Adrenal gland (tissue), 12 donors: ENCODE measurements around the gene AGPAT3. TPM values are rescaled to one million over a fixed set of nuclear protein-coding genes. Genes with fewer than 3 reads are reported as not detected.

ENCODE experiments used
- DNase-seq, 7 donors: peaks; one replicate each; pipeline ENCODE4 v3.0.0-alpha.2; 2019 to 2020
- H3K27ac ChIP-seq, 5 donors: fragments of 200-600 bp; sonication (generic) in 4 of 5; 1 replicate in 3 of 5; 2 replicates in 2 of 5; pipeline versions ENCODE4 v1.5.1 to v1.8.0; 2016 to 2020; ENCODE audit warnings: mild to moderate bottlenecking in 1 of 5
- H3K27me3 ChIP-seq: fragments of 200-600 bp; 2 replicates; pipeline ENCODE4 v1.8.0; 2021
- H3K36me3 ChIP-seq, 2 donors: fragments of 200-600 bp; replicated peaks in 1 of 2; 1 replicate in 1 of 2; 2 replicates in 1 of 2; pipeline versions ENCODE4 v1.5.1 to v1.8.0; 2018 to 2022
- H3K4me1 ChIP-seq, 2 donors: fragments of 200-600 bp; replicated peaks in 1 of 2; 1 replicate in 1 of 2; 2 replicates in 1 of 2; pipeline versions ENCODE4 v1.5.1 to v1.8.0; 2018 to 2021
- H3K4me3 ChIP-seq, 4 donors: fragments of 200-600 bp; sonication (generic) in 3 of 4; one replicate each; pipeline ENCODE4 v1.5.1; 2016 to 2018
- H3K9me3 ChIP-seq, 3 donors: fragments of 200-600 bp; sonication (generic) in 1 of 3; replicated peaks in 1 of 3; 1 replicate in 2 of 3; 2 replicates in 1 of 3; pipeline versions ENCODE4 v1.5.1 to v1.8.0; 2016 to 2021
- POLR2A ChIP-seq, 2 donors: fragments of 450-650 bp; IDR thresholded peaks; one replicate each; pipeline ENCODE4 v1.6.1; 2017; ENCODE audit warnings: antibody characterized with exemption in 2 of 2, mild to moderate bottlenecking in 2 of 2, moderate library complexity in 1 of 2
- WGBS, 4 donors: extraction: QIAGEN DNeasy Blood & Tissue Kit in 2 of 4; methylation state at CpG; one replicate each; pipeline versions ENCODE4 v1.1.5 to v1.1.7; 2013 to 2017; 5-methylcytosine and 5-hydroxymethylcytosine counted together
- intact Hi-C, 2 donors: fragments of 100-400 bp; cut with DNase I; formaldehyde crosslinking; loops; one replicate each; pipeline versions ENCODE4 v1.14.1 to v1.15.0; 2022 to 2023
- polyA plus RNA-seq, 3 donors: library from polyadenylated mRNA; stranded (reverse); fragments of 200-250 nt in 2 of 3; fragments of 350-450 nt in 1 of 3; fragmentation: Illumina TruSeq in 1 of 3; extraction: RNeasy Lipid Tissue Mini Kit (QIAGEN cat#74804) in 1 of 3; gene quantifications; one replicate each; pipeline ENCODE4 v1.2.3, GENCODE V29; 2013 to 2014
- total RNA-seq, 9 donors: library from RNA; depleted of rRNA in 4 of 9; stranded (reverse); fragments of >200 nt in 4 of 9; fragments of 120-200 nt in 1 of 9; fragmentation: NEBNext Ultra II Directional in 1 of 9; extraction: Animal tissue kit (Norgen Biotek cat#: 25700) in 1 of 9; gene quantifications; one replicate each; pipeline versions ENCODE4 v1.1.0 to v1.2.4, GENCODE V29; 2013 to 2023
- TF ChIP-seq, protein P1 (sequence below), 6 experiments: fragments of 450-650 bp in 4 of 6; fragments of 200-600 bp in 2 of 6; sonication (generic) in 1 of 6; IDR thresholded peaks; 1 replicate in 5 of 6; 2 replicates in 1 of 6; pipeline versions ENCODE4 v1.5.1 to v1.8.0; 2016 to 2021; ENCODE audit warnings: antibody characterized with exemption in 6 of 6, mild to moderate bottlenecking in 2 of 6, moderate library complexity in 1 of 6
- donor health status: healthy with polysubstance abuse.
- donor health status: Bipolar disorder and iron deficiency.
- donor health status: DM: yes; HTN: yes; CAD: no.
- donor health status: DM: no; HTN: no; CAD: no.
- donor health status: DM: no; HTN: no; CAD: no.
- donor health status: DM: yes; HTN: yes; CAD: no.

AGPAT3 gene
- total and polyA plus RNA-seq, 12 donors: 25.3 to 88.9 (median 47.8) TPM

DNA sequence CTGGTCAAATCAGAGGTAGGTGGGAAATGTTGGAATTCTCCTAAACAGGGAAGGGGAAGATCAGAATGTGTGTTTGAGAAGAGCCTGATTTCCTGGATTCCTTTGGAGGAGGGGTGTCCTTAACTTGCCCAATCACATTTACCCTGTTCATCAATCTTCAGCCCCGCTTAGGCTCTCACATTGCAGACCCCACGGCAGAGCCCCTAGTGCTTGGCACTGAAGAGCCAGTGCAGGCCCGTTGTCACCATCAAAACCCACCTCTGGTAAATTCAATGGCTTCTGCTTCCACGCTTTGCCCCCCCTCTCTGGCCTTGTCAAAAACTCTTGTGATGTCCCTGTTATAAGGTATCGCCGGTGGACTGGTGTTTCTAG, 2.3 kb downstream of the AGPAT3 start:
- H3K4me1 ChIP-seq: peaks cover 11 to 31% of the 10 kb centered on the region in 2 donors
- no peak for DNase-seq
- no peak overlapping the region for H3K4me3 ChIP-seq
- H3K27ac ChIP-seq: peak overlapping the region in 2 of 5 donors; percentile 6 to 52
- WGBS, 4 donors: 71 to 77% (median 73%) methylated on average over 6 of the region's 6 CpGs
- no peaks in the 10 kb centered on the region for H3K27me3 ChIP-seq
- intact Hi-C loops: no loop called here
- no peaks in the 10 kb centered on the region for H3K36me3 ChIP-seq
- no peaks in the 10 kb centered on the region for H3K9me3 ChIP-seq
- no peak for TF ChIP-seq POLR2A (IDR thresholded peaks at IDR 0.05)
- TF ChIP-seq, protein P1, sequence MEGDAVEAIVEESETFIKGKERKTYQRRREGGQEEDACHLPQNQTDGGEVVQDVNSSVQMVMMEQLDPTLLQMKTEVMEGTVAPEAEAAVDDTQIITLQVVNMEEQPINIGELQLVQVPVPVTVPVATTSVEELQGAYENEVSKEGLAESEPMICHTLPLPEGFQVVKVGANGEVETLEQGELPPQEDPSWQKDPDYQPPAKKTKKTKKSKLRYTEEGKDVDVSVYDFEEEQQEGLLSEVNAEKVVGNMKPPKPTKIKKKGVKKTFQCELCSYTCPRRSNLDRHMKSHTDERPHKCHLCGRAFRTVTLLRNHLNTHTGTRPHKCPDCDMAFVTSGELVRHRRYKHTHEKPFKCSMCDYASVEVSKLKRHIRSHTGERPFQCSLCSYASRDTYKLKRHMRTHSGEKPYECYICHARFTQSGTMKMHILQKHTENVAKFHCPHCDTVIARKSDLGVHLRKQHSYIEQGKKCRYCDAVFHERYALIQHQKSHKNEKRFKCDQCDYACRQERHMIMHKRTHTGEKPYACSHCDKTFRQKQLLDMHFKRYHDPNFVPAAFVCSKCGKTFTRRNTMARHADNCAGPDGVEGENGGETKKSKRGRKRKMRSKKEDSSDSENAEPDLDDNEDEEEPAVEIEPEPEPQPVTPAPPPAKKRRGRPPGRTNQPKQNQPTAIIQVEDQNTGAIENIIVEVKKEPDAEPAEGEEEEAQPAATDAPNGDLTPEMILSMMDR (IDR thresholded peaks at IDR 0.05): no peak

DNA sequence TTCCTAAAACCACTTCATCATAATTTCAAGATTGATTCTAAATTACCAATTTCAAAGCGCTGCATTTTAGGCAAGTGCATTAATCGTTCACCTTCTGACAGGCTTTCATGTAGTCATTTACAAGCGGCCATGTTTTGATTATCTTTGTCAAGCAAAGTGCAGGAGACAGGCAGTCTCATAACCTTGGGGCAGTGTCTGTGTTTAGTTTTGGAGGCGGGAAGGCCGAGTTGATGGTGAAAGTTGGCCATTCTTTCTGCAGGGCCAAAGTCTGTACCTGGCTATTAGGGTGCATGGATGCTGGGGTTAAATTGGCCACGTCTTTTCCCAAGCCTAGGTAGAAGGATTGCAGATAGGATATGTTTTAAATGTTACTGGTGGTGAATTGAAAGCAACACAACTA, 2.9 kb downstream of the AGPAT3 start:
- Histone ChIP-seq H3K27ac (peak overlapping the region in 2 of 5 donors; percentile 6 to 52), H3K27me3 (no peaks in the 10 kb centered on the region), H3K4me1 (peaks cover 11 to 31% of the 10 kb centered on the region in 2 donors), H3K4me3 (no peak overlapping the region), H3K9me3 (no peaks in the 10 kb centered on the region), H3K36me3 (no peaks in the 10 kb centered on the region)
- no peak for TF ChIP-seq POLR2A (IDR thresholded peaks at IDR 0.05)
- TF ChIP-seq, protein P1 (IDR thresholded peaks at IDR 0.05): no peak
- intact Hi-C loops: no loop called here
- no peak for DNase-seq
- 42 to 60% (median 54%) methylated on average over 6 of the region's 6 CpGs for WGBS, 4 donors

DNA sequence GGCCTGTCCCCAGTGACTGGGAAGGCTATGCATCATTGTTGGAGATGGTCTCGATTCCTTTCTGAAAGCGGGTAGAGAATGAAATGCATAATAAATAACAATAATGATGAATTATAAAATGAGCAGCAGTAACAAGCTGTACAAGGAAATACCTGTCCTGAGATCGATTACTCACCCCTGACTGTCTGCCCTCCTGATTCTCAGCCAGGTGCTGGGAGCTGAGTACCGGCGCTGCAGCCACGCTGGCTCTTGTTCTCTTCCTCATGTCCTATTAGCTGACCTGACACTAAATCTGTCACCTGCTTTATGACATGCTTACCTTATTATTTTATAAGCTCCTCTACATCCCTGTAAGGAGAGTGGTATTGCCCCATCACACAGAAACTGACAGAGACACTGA, 3.4 kb downstream of the AGPAT3 start:
- DNase-seq: no peak
- Histone ChIP-seq H3K27ac (peak overlapping the region in 1 of 5 donors; percentile 6), H3K9me3 (no peaks in the 10 kb centered on the region), H3K36me3 (no peaks in the 10 kb centered on the region), H3K4me1 (peaks cover 11 to 31% of the 10 kb centered on the region in 2 donors), H3K4me3 (no peak overlapping the region), H3K27me3 (no peaks in the 10 kb centered on the region)
- WGBS, 4 donors: 76 to 86% (median 83%) methylated on average over 6 of the region's 6 CpGs
- TF ChIP-seq, protein P1 (IDR thresholded peaks at IDR 0.05): no peak
- TF ChIP-seq POLR2A (IDR thresholded peaks at IDR 0.05): no peak
- intact Hi-C loops: no loop called here

DNA sequence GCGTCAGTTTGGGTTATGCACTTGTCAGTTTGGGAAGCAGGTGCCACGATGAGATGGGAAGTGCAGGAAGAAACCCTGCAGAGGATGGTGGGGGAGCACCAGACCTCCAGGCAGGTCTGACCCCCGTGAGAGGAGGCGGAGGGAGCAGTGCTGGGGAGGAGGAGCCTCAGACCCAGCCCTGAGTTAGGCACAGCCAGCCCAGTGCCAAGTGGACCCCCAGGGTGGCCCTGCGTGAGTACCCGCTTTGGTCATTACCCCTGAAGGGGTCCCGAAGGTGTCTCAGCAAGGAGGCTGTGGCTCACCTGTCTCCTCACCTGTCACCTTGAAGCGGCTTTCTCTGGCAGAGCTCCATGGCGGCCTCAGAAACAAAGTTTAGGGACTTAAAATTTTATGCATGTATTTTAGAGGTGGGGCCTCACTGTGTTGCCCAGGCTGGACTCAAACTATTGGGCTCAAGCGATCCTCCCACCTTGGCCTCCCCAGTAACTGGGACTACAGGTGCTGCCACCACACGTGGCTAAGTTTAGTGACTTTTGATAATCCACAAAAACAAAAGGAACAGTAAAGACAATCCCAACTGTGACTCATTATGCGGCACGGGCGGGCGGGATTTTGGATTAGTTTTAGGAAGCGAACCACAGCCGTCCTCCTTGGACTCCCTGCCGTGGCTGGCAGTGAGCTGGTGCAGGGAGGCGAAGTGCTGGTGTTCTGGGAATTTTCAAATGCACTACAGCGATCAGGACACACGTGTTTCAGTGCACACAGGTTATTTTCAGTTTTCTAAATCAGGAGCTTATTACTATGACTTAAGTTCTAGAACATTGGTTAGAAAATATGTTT, 4.7 kb downstream of the AGPAT3 start:
- WGBS, 4 donors: 91 to 95% (median 92%) methylated on average over 17 to 21 of the region's 21 CpGs
- no peak overlapping the region for H3K4me3 ChIP-seq
- DNase-seq: no peak
- TF ChIP-seq POLR2A (IDR thresholded peaks at IDR 0.05): no peak
- TF ChIP-seq, protein P1 (IDR thresholded peaks at IDR 0.05): no peak
- no peaks in the 10 kb centered on the region for H3K9me3 ChIP-seq
- H3K4me1 ChIP-seq: peaks cover 7 to 22% of the 10 kb centered on the region in 2 donors
- H3K27ac ChIP-seq: no peak overlapping the region
- no peaks in the 10 kb centered on the region for H3K36me3 ChIP-seq
- intact Hi-C loops: no loop called here
- no peaks in the 10 kb centered on the region for H3K27me3 ChIP-seq
